HUDEP-2 (cell line): ENCODE measurements around the gene USP17L25.
"Not testable (repeated sequence)": the region's sequence is repeated elsewhere in the genome, so short reads cannot be mapped to it uniquely, and the experiment has no call there.

Source experiments
- DNase-seq, 76 experiments: peaks; one replicate each; lab custom pipeline; 2025; ENCODE audit not compliant: unreplicated experiment in 76 of 76; lab: John Stamatoyannopoulos, UW

Gene USP17L25

GRCh38 chr4:9329611-9330010 lies at the start of gene USP17L25:
Gene USP17L25 (plus strand): TSS chr4:9329911. CDS start chr4:9329911, 0 bp downstream.
- not testable (repeated sequence) for DNase-seq

- DNase-seq = not testable (repeated sequence)
These were observed 5.5 kb upstream of the USP17L25 start for GRCh38 chr4:9324191-9324590.

GRCh38 chr4:9324865-9325264 lies 4.8 kb upstream of the USP17L25 start, which contains the start of gene USP17L24:
Gene USP17L24 (plus strand): TSS chr4:9325165. CDS start chr4:9325165, 0 bp downstream.
- not testable (repeated sequence) for DNase-seq

GRCh38 chr4:9334358-9334757 lies 4.6 kb downstream of the USP17L25 start, which contains the start of gene USP17L26:
Gene USP17L26 (plus strand): TSS chr4:9334658. CDS start chr4:9334658, 0 bp downstream.
- DNase-seq = not testable (repeated sequence)

- not testable (repeated sequence) for DNase-seq
These were observed 9.4 kb downstream of the USP17L25 start, which contains the start of gene USP17L5 for GRCh38 chr4:9339103-9339502. Gene USP17L5 (plus strand): TSS chr4:9339403. CDS start chr4:9339403, 0 bp downstream.

- DNase-seq = not testable (repeated sequence)
These were observed 14.1 kb downstream of the USP17L25 start, which contains the start of gene USP17L27 for GRCh38 chr4:9343848-9344247. Gene USP17L27 (plus strand): TSS chr4:9344148. CDS start chr4:9344148, 0 bp downstream.

GRCh38 chr4:9348593-9348992 lies 18.9 kb downstream of the USP17L25 start, which contains the start of gene USP17L28:
Gene USP17L28 (plus strand): TSS chr4:9348893. CDS start chr4:9348893, 0 bp downstream.
- not testable (repeated sequence) for DNase-seq

GRCh38 chr4:9350866-9351265 lies 21.2 kb downstream of the USP17L25 start:
- DNase-seq = not testable (repeated sequence)

GRCh38 chr4:9353338-9353737 lies 23.6 kb downstream of the USP17L25 start, which contains the start of gene USP17L29:
Gene USP17L29 (plus strand): TSS chr4:9353638. CDS start chr4:9353638, 0 bp downstream.
- DNase-seq = not testable (repeated sequence)

GRCh38 chr4:9362829-9363228 lies 33.1 kb downstream of the USP17L25 start, which contains the start of gene USP17L30:
Gene USP17L30 (plus strand): TSS chr4:9363129. CDS start chr4:9363129, 0 bp downstream.
- not testable (repeated sequence) for DNase-seq

GRCh38 chr4:9379881-9380280 lies 50.2 kb downstream of the USP17L25 start:
- not testable (repeated sequence) for DNase-seq
